Right lobe of liver (tissue), 6 donors: ENCODE data around the gene DCPS. TPM values are rescaled to one million over a fixed set of nuclear protein-coding genes. Genes with fewer than 3 reads are reported as not detected.

Experiments used
- ATAC-seq, 4 donors: fragments of 200-7000 bp; cut with Tn5 transposase; one replicate each; pipeline ENCODE4 v1.9.1; 2020; ENCODE audit warnings: mild to moderate bottlenecking in 4 of 4, moderate library complexity in 4 of 4
- DNase-seq, 3 donors: peaks; one replicate each; pipeline ENCODE4 v3.0.0-alpha.2; 2020
- H3K27ac ChIP-seq, 3 donors: fragments of 200-600 bp; one replicate each; pipeline ENCODE4 v1.8.0; 2022
- H3K27me3 ChIP-seq, 2 donors: fragments of 200-600 bp; one replicate each; pipeline ENCODE4 v1.8.0; 2022
- H3K36me3 ChIP-seq, 4 donors: fragments of 200-600 bp; sonication (generic) in 1 of 4; one replicate each; pipeline versions ENCODE4 v1.5.1 to v1.8.0; 2017 to 2022; ENCODE audit warnings: control low read depth in 1 of 4
- H3K4me1 ChIP-seq, 4 donors: fragments of 200-600 bp; sonication (generic) in 1 of 4; one replicate each; pipeline versions ENCODE4 v1.5.1 to v1.8.0; 2017 to 2022; ENCODE audit warnings: control low read depth in 1 of 4
- H3K4me3 ChIP-seq, 3 donors: fragments of 200-600 bp; one replicate each; pipeline ENCODE4 v1.8.0; 2022
- H3K9me3 ChIP-seq, 4 donors: fragments of 200-600 bp; sonication (generic) in 1 of 4; one replicate each; pipeline versions ENCODE4 v1.5.1 to v1.8.0; 2017 to 2022; ENCODE audit warnings: control low read depth in 1 of 4
- CTCF ChIP-seq, 4 donors: fragments of 200-600 bp in 3 of 4; fragments of 450-650 bp in 1 of 4; IDR thresholded peaks; one replicate each; pipeline versions ENCODE4 v1.5.1 to v1.8.0; 2016 to 2022; ENCODE audit warnings: antibody characterized with exemption in 4 of 4, mild to moderate bottlenecking in 2 of 4
- POLR2A ChIP-seq: fragments of 450-650 bp; IDR thresholded peaks from one replicate; pipeline ENCODE4 v1.6.1; 2017; ENCODE audit warnings: antibody characterized with exemption, mild to moderate bottlenecking
- WGBS: methylation state at CpG from one replicate; pipeline ENCODE4 v1.1.6; 2018; ENCODE audit warnings: low coverage, low lambda C conversion rate; ENCODE audit not compliant: insufficient coverage; ENCODE audit errors: missing lambda C conversion rate; 5-methylcytosine and 5-hydroxymethylcytosine counted together
- intact Hi-C, 2 donors: fragments of 100-400 bp; cut with DNase I; formaldehyde crosslinking; loops; one replicate each; pipeline versions ENCODE4 v1.11.2 to v1.14.1; 2022
- total RNA-seq, 6 experiments: library from RNA; depleted of rRNA in 2 of 6; stranded (reverse); fragments of >200 nt in 2 of 6; fragmentation: NEBNext Ultra II Directional in 3 of 6; extraction: Animal tissue kit (Norgen Biotek cat#: 25700) in 3 of 6; gene quantifications; one replicate each; pipeline versions ENCODE4 v1.1.0 to v1.2.4, GENCODE V29; 2016 to 2023
- donor health status: DM: no; HTN: yes; CAD: no.
- donor health status: DM: no; HTN: no; CAD: no.
- donor health status: DM: no; HTN: no; CAD: no.
- donor health status: DM: no; HTN: yes; CAD: no.
- donor health status: DM: no; HTN: yes; CAD: no.

The DCPS gene
- total RNA-seq, 6 experiments from 2014 or later, result 12.6 to 65.2 (median 21.9) TPM

- TF ChIP-seq POLR2A, result no peak
- no peak for TF ChIP-seq CTCF (IDR thresholded peaks at IDR 0.05)
- Histone ChIP-seq H3K36me3 (no peaks in the 10 kb centered on the region), H3K4me3 (no peak overlapping the region), H3K9me3 (no peaks in the 10 kb centered on the region), H3K4me1 (peaks cover 0 to 28% (median 8%) of the 10 kb centered on the region in 4 donors), H3K27ac (no peak overlapping the region), H3K27me3 (no peaks in the 10 kb centered on the region)
- intact Hi-C loops, result no loop called here
- WGBS, result 80% methylated on average over 4 of the region's 5 CpGs
- ATAC-seq (no peak), DNase-seq (no peak)
Measured at GRCh38 chr11:126387857-126388256, 84.0 kb downstream of the DCPS start.

GRCh38 chr11:126390272-126390867, 86.5 kb downstream of the DCPS start:
- H3K27ac ChIP-seq, result no peak overlapping the region
- intact Hi-C loops, result loop anchor here in 1 of 2 donors (10.0 kb wide), 1 partner anchor 56 kb away; no protein-coding TSS in a partner anchor
- 85% methylated on average over 3 of the region's 5 CpGs for WGBS
- DNase-seq (no peak), ATAC-seq (no peak)
- H3K9me3 ChIP-seq, result no peaks in the 10 kb centered on the region
- H3K4me1 ChIP-seq, result peaks cover 0 to 24% (median 8%) of the 10 kb centered on the region in 4 donors
- H3K4me3 ChIP-seq, result no peak overlapping the region
- H3K36me3 ChIP-seq, result no peaks in the 10 kb centered on the region
- H3K27me3 ChIP-seq, result no peaks in the 10 kb centered on the region
- no peak for TF ChIP-seq CTCF (IDR thresholded peaks at IDR 0.05)
- no peak for TF ChIP-seq POLR2A

GRCh38 chr11:126391286-126391954, 87.6 kb downstream of the DCPS start:
- TF ChIP-seq CTCF (IDR thresholded peaks at IDR 0.05) (no peak), POLR2A (no peak)
- Histone ChIP-seq H3K9me3 (no peaks in the 10 kb centered on the region), H3K27me3 (no peaks in the 10 kb centered on the region), H3K4me1 (peaks cover 0 to 18% (median 5%) of the 10 kb centered on the region in 4 donors), H3K36me3 (no peaks in the 10 kb centered on the region), H3K27ac (no peak overlapping the region), H3K4me3 (no peak overlapping the region)
- no peak for DNase-seq
- no peak for ATAC-seq
- intact Hi-C loops, result loop anchor here in 1 of 2 donors (10.0 kb wide), 1 partner anchor 57 kb away; no protein-coding TSS in a partner anchor
- 54% methylated on average over 5 of the region's 7 CpGs for WGBS

- intact Hi-C loops, result loop anchor here in 1 of 2 donors (10.0 kb wide), 1 partner anchor 57 kb away; no protein-coding TSS in a partner anchor
- no peaks in the 10 kb centered on the region for H3K36me3 ChIP-seq
- 50% methylated on average over 6 of the region's 8 CpGs for WGBS
- H3K9me3 ChIP-seq, result no peaks in the 10 kb centered on the region
- no peaks in the 10 kb centered on the region for H3K27me3 ChIP-seq
- peaks cover 0 to 11% (median 2%) of the 10 kb centered on the region in 4 donors for H3K4me1 ChIP-seq
- H3K27ac ChIP-seq, result no peak overlapping the region
- no peak for DNase-seq
- peak in 3 of 4 donors; percentile 13 to 24 (median 23) for TF ChIP-seq CTCF (IDR thresholded peaks at IDR 0.05)
- TF ChIP-seq POLR2A, result no peak
- H3K4me3 ChIP-seq, result no peak overlapping the region
- ATAC-seq, result peak; percentile 54 to 74 (median 60)
Measured at GRCh38 chr11:126391970-126392632, 88.2 kb downstream of the DCPS start.
